ENCODE measurements around the gene SRPK3. TPM values are rescaled to one million over a fixed set of nuclear protein-coding genes. Genes with fewer than 3 reads are reported as not detected.

SRPK3 gene
- polyA plus RNA-seq, 3 donors: 0.01 TPM; not detected in 2

DNA sequence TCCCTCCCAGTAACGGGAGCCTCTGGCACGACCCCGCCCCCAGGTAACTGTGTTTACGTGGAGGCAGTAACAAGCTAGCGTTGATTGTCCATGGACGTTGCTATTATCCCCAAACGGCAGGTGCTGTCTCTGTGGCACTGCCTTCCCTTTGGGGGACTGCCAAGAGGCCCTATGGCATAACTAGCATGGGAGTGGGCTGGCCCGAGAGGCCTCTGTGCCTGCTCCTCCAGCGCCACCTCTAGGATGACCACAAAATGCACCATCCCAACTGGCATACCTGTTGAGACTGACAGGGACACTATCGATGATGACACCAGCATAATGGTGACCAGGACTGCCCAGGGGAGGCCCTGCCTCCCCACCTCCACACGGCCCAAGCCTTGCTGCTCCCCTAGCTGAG, 1.5 kb downstream of the SRPK3 start:
- intact Hi-C loops (cut with micrococcal nuclease): no loop called here
- Histone ChIP-seq H3K27me3 (ENCODE audit: control insufficient read depth in 2 of 2, insufficient read depth in 2 of 2, low read length in 2 of 2) (peaks cover 0 to 23% of the 10 kb centered on the region in 2 donors), H3K27ac (ENCODE audit: low read depth in 1 of 2, low read length in 2 of 2) (no peak overlapping the region), H3K79me2 (ENCODE audit: insufficient read depth, low read length) (no peaks in the 10 kb centered on the region), H3K9me3 (replicated peaks in 1 of 2; ENCODE audit: control insufficient read depth in 1 of 2, insufficient read depth in 1 of 2, low read length in 2 of 2) (no peaks in the 10 kb centered on the region), H4K20me1 (ENCODE audit: insufficient read depth, low read length) (peaks cover 5% of the 10 kb centered on the region), H3K4me1 (ENCODE audit: control insufficient read depth in 1 of 2, insufficient read depth in 2 of 2, low read length in 2 of 2) (no peaks in the 10 kb centered on the region), H2AFZ (ENCODE audit: insufficient read depth, low read depth, low read length, poor library complexity, severe bottlenecking) (no peak overlapping the region), H3K4me2 (replicated peaks; ENCODE audit: extremely low read depth, low read length, poor library complexity, severe bottlenecking) (no peak overlapping the region), H3K9ac (ENCODE audit: insufficient read depth, low read length, poor library complexity, severe bottlenecking) (no peak overlapping the region), H3K36me3 (replicated peaks in 1 of 2; ENCODE audit: control insufficient read depth in 1 of 2, insufficient read depth in 2 of 2, low read length in 2 of 2) (peaks cover 20 to 22% of the 10 kb centered on the region in 2 donors), H3K4me3 (replicated peaks in 1 of 3; ENCODE audit: low read depth in 2 of 3, low read length in 3 of 3) (no peak overlapping the region)
- Mint-ChIP-seq H3K36me3 (peaks cover 20 to 27% of the 10 kb centered on the region in 2 donors), H3K9me3 (peaks cover 0 to 6% (median 0%) of the 10 kb centered on the region in 7 donors), H3K4me3 (no peak overlapping the region), H3K4me1 (no peaks in the 10 kb centered on the region), H3K27ac (no peak overlapping the region), H3K27me3 (ENCODE audit: low read depth in 3 of 3) (peaks cover 15 to 28% (median 18%) of the 10 kb centered on the region in 3 donors)
- DNase-seq: no peak
- TF ChIP-seq, protein P1, sequence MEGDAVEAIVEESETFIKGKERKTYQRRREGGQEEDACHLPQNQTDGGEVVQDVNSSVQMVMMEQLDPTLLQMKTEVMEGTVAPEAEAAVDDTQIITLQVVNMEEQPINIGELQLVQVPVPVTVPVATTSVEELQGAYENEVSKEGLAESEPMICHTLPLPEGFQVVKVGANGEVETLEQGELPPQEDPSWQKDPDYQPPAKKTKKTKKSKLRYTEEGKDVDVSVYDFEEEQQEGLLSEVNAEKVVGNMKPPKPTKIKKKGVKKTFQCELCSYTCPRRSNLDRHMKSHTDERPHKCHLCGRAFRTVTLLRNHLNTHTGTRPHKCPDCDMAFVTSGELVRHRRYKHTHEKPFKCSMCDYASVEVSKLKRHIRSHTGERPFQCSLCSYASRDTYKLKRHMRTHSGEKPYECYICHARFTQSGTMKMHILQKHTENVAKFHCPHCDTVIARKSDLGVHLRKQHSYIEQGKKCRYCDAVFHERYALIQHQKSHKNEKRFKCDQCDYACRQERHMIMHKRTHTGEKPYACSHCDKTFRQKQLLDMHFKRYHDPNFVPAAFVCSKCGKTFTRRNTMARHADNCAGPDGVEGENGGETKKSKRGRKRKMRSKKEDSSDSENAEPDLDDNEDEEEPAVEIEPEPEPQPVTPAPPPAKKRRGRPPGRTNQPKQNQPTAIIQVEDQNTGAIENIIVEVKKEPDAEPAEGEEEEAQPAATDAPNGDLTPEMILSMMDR (IDR thresholded peaks at IDR 0.05): no peak
- 76% methylated on average over 6 of the region's 11 CpGs for WGBS (ENCODE audit: insufficient coverage)

- Histone ChIP-seq H3K36me3 (replicated peaks in 1 of 2; ENCODE audit: control insufficient read depth in 1 of 2, insufficient read depth in 2 of 2, low read length in 2 of 2) (peaks cover 26 to 28% of the 10 kb centered on the region in 2 donors), H3K4me1 (ENCODE audit: control insufficient read depth in 1 of 2, insufficient read depth in 2 of 2, low read length in 2 of 2) (no peaks in the 10 kb centered on the region), H3K9me3 (replicated peaks in 1 of 2; ENCODE audit: control insufficient read depth in 1 of 2, insufficient read depth in 1 of 2, low read length in 2 of 2) (no peaks in the 10 kb centered on the region), H3K4me3 (replicated peaks in 1 of 3; ENCODE audit: low read depth in 2 of 3, low read length in 3 of 3) (no peak overlapping the region), H3K27ac (ENCODE audit: low read depth in 1 of 2, low read length in 2 of 2) (no peak overlapping the region), H2AFZ (ENCODE audit: insufficient read depth, low read depth, low read length, poor library complexity, severe bottlenecking) (no peak overlapping the region), H3K79me2 (ENCODE audit: insufficient read depth, low read length) (no peaks in the 10 kb centered on the region), H4K20me1 (ENCODE audit: insufficient read depth, low read length) (peaks cover 10% of the 10 kb centered on the region), H3K9ac (ENCODE audit: insufficient read depth, low read length, poor library complexity, severe bottlenecking) (no peak overlapping the region), H3K4me2 (replicated peaks; ENCODE audit: extremely low read depth, low read length, poor library complexity, severe bottlenecking) (no peak overlapping the region), H3K27me3 (ENCODE audit: control insufficient read depth in 2 of 2, insufficient read depth in 2 of 2, low read length in 2 of 2) (peaks cover 0 to 23% of the 10 kb centered on the region in 2 donors)
- Mint-ChIP-seq H3K4me1 (no peaks in the 10 kb centered on the region), H3K27ac (no peak overlapping the region), H3K27me3 (ENCODE audit: low read depth in 3 of 3) (peaks cover 15 to 27% (median 18%) of the 10 kb centered on the region in 3 donors), H3K36me3 (peaks cover 23 to 32% of the 10 kb centered on the region in 2 donors), H3K9me3 (peaks cover 0 to 6% (median 0%) of the 10 kb centered on the region in 7 donors), H3K4me3 (no peak overlapping the region)
- intact Hi-C loops (cut with micrococcal nuclease): no loop called here
- no CpG with 5 or more reads among the region's 14 CpGs for WGBS (ENCODE audit: insufficient coverage)
- no peak for DNase-seq
- TF ChIP-seq, protein P1 (IDR thresholded peaks at IDR 0.05): no peak
These were observed 2.0 kb downstream of the SRPK3 start for GRCh38 chrX:153782871-153783270.

Measured in CD14-positive monocyte (primary cell).